ENCODE results near the gene CLIC4.

Gene CLIC4

GRCh38 chr1:24830680-24831272 is 85.5 kb downstream of the CLIC4 start:
- H3K4me3 ChIP-seq (ENCODE audit: low read length): no peak overlapping the region
- peak overlapping the region; percentile 28 for H3K4me2 ChIP-seq (ENCODE audit: low read length)
- no peaks in the 10 kb centered on the region for H3K9me3 ChIP-seq (replicated peaks; ENCODE audit: low read length)
- H3K4me1 ChIP-seq (ENCODE audit: control insufficient read depth, insufficient read depth, low read length): peaks cover 40% of the 10 kb centered on the region
- no peak overlapping the region for H3K9ac ChIP-seq (ENCODE audit: low read depth, low read length)
- no peaks in the 10 kb centered on the region for H3K27me3 ChIP-seq (ENCODE audit: control insufficient read depth, insufficient read depth, low read length)
- peaks cover 25% of the 10 kb centered on the region for H3K36me3 ChIP-seq (ENCODE audit: insufficient read depth, low read length)

GRCh38 chr1:24841593-24841992 is 96.3 kb downstream of the CLIC4 start:
- H3K27me3 ChIP-seq (ENCODE audit: control insufficient read depth, insufficient read depth, low read length): no peaks in the 10 kb centered on the region
- H3K4me3 ChIP-seq (ENCODE audit: low read length): no peak overlapping the region
- H3K4me2 ChIP-seq (ENCODE audit: low read length): no peak overlapping the region

GRCh38 chr1:24846671-24847070 is 101.4 kb downstream of the CLIC4 start:
- Histone ChIP-seq H3K4me3 (ENCODE audit: low read length) (no peak overlapping the region), H3K9ac (ENCODE audit: low read depth, low read length) (no peak overlapping the region), H3K9me3 (replicated peaks; ENCODE audit: low read length) (no peaks in the 10 kb centered on the region), H3K36me3 (ENCODE audit: insufficient read depth, low read length) (peaks cover 49% of the 10 kb centered on the region), H3K4me1 (ENCODE audit: control insufficient read depth, insufficient read depth, low read length) (peaks cover 13% of the 10 kb centered on the region), H3K27me3 (ENCODE audit: control insufficient read depth, insufficient read depth, low read length) (no peaks in the 10 kb centered on the region), H3K4me2 (ENCODE audit: low read length) (no peak overlapping the region)

More at GRCh38 chr1:24841593-24841992, 96.3 kb downstream of the CLIC4 start:
- Histone ChIP-seq H3K9me3 (replicated peaks; ENCODE audit: low read length) (no peaks in the 10 kb centered on the region), H3K9ac (ENCODE audit: low read depth, low read length) (no peak overlapping the region), H3K4me1 (ENCODE audit: control insufficient read depth, insufficient read depth, low read length) (peaks cover 6% of the 10 kb centered on the region), H3K36me3 (ENCODE audit: insufficient read depth, low read length) (peaks cover 67% of the 10 kb centered on the region)

- Histone ChIP-seq H3K4me3 (ENCODE audit: low read length) (peak overlapping the region; percentile 66), H3K9me3 (replicated peaks; ENCODE audit: low read length) (no peaks in the 10 kb centered on the region), H3K36me3 (ENCODE audit: insufficient read depth, low read length) (peaks cover 33% of the 10 kb centered on the region), H3K4me2 (ENCODE audit: low read length) (peak overlapping the region; percentile 91), H3K9ac (ENCODE audit: low read depth, low read length) (peak overlapping the region; percentile 39), H3K4me1 (ENCODE audit: control insufficient read depth, insufficient read depth, low read length) (peaks cover 13% of the 10 kb centered on the region), H3K27me3 (ENCODE audit: control insufficient read depth, insufficient read depth, low read length) (no peaks in the 10 kb centered on the region)
Measured at GRCh38 chr1:24847995-24848881, 103.0 kb downstream of the CLIC4 start.

- Histone ChIP-seq H3K36me3 (ENCODE audit: insufficient read depth, low read length) (peaks cover 24% of the 10 kb centered on the region), H3K4me3 (ENCODE audit: low read length) (no peak overlapping the region), H3K4me2 (ENCODE audit: low read length) (no peak overlapping the region), H3K9ac (ENCODE audit: low read depth, low read length) (no peak overlapping the region), H3K4me1 (ENCODE audit: control insufficient read depth, insufficient read depth, low read length) (peaks cover 13% of the 10 kb centered on the region), H3K9me3 (replicated peaks; ENCODE audit: low read length) (no peaks in the 10 kb centered on the region), H3K27me3 (ENCODE audit: control insufficient read depth, insufficient read depth, low read length) (no peaks in the 10 kb centered on the region)
Measured at GRCh38 chr1:24849672-24850295, 104.5 kb downstream of the CLIC4 start.

- Histone ChIP-seq H3K9me3 (replicated peaks; ENCODE audit: low read length) (no peaks in the 10 kb centered on the region), H3K4me2 (ENCODE audit: low read length) (no peak overlapping the region), H3K4me3 (ENCODE audit: low read length) (no peak overlapping the region), H3K36me3 (ENCODE audit: insufficient read depth, low read length) (peaks cover 18% of the 10 kb centered on the region), H3K9ac (ENCODE audit: low read depth, low read length) (no peak overlapping the region), H3K27me3 (ENCODE audit: control insufficient read depth, insufficient read depth, low read length) (no peaks in the 10 kb centered on the region), H3K4me1 (ENCODE audit: control insufficient read depth, insufficient read depth, low read length) (peaks cover 13% of the 10 kb centered on the region)
Measured at GRCh38 chr1:24850328-24850920, 105.2 kb downstream of the CLIC4 start.

- Histone ChIP-seq H3K4me3 (ENCODE audit: low read length) (no peak overlapping the region), H3K36me3 (ENCODE audit: insufficient read depth, low read length) (no peaks in the 10 kb centered on the region), H3K9me3 (replicated peaks; ENCODE audit: low read length) (no peaks in the 10 kb centered on the region), H3K9ac (ENCODE audit: low read depth, low read length) (no peak overlapping the region), H3K4me2 (ENCODE audit: low read length) (no peak overlapping the region), H3K4me1 (ENCODE audit: control insufficient read depth, insufficient read depth, low read length) (peaks cover 3% of the 10 kb centered on the region), H3K27me3 (ENCODE audit: control insufficient read depth, insufficient read depth, low read length) (no peaks in the 10 kb centered on the region)
Measured at GRCh38 chr1:24853649-24854048, 108.4 kb downstream of the CLIC4 start.

- Histone ChIP-seq H3K36me3 (ENCODE audit: insufficient read depth, low read length) (no peaks in the 10 kb centered on the region), H3K4me3 (ENCODE audit: low read length) (no peak overlapping the region), H3K4me2 (ENCODE audit: low read length) (no peak overlapping the region), H3K27me3 (ENCODE audit: control insufficient read depth, insufficient read depth, low read length) (no peaks in the 10 kb centered on the region), H3K9ac (ENCODE audit: low read depth, low read length) (no peak overlapping the region), H3K9me3 (replicated peaks; ENCODE audit: low read length) (no peaks in the 10 kb centered on the region), H3K4me1 (ENCODE audit: control insufficient read depth, insufficient read depth, low read length) (no peaks in the 10 kb centered on the region)
Measured at GRCh38 chr1:24855474-24855873, 110.2 kb downstream of the CLIC4 start.

GRCh38 chr1:24856787-24857506 is 111.7 kb downstream of the CLIC4 start:
- Histone ChIP-seq H3K4me3 (ENCODE audit: low read length) (no peak overlapping the region), H3K27me3 (ENCODE audit: control insufficient read depth, insufficient read depth, low read length) (no peaks in the 10 kb centered on the region), H3K36me3 (ENCODE audit: insufficient read depth, low read length) (no peaks in the 10 kb centered on the region), H3K4me1 (ENCODE audit: control insufficient read depth, insufficient read depth, low read length) (no peaks in the 10 kb centered on the region), H3K9ac (ENCODE audit: low read depth, low read length) (no peak overlapping the region), H3K4me2 (ENCODE audit: low read length) (no peak overlapping the region), H3K9me3 (replicated peaks; ENCODE audit: low read length) (no peaks in the 10 kb centered on the region)

GRCh38 chr1:24857507-24858133 is 112.4 kb downstream of the CLIC4 start:
- Histone ChIP-seq H3K27me3 (ENCODE audit: control insufficient read depth, insufficient read depth, low read length) (no peaks in the 10 kb centered on the region), H3K4me2 (ENCODE audit: low read length) (no peak overlapping the region), H3K9ac (ENCODE audit: low read depth, low read length) (no peak overlapping the region), H3K4me3 (ENCODE audit: low read length) (no peak overlapping the region), H3K4me1 (ENCODE audit: control insufficient read depth, insufficient read depth, low read length) (peaks cover 6% of the 10 kb centered on the region), H3K9me3 (replicated peaks; ENCODE audit: low read length) (no peaks in the 10 kb centered on the region), H3K36me3 (ENCODE audit: insufficient read depth, low read length) (no peaks in the 10 kb centered on the region)
